ENCODE results near the gene URM1.

Gene URM1

GRCh38 chr9:128349125-128349524 lies 22.0 kb upstream of the URM1 start:
- no peak for DNase-seq (ENCODE audit: low spot score)

DNA sequence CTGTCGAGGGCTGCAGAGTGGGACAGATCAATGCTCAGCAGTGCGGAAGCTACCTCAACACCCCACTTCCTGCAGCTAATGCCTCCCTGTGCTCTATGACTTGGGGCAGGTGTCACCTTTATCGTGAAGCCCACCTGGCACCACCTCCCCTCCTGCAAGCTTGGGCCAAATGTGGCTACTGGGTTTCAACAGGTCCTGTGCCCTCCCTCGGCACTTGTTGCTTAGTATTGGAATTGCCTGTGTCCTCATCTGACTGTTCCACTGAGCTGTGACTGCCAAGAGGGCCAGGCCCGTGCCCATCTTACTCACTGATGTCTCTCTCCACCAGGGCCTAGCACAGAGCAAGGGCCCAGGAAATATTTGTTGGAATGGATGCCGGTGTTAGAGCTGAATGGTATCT lies 21.4 kb upstream of the URM1 start:
- DNase-seq (ENCODE audit: low spot score) = no peak

- DNase-seq (ENCODE audit: low spot score) = no peak
Observed at GRCh38 chr9:128355451-128355850, 15.7 kb upstream of the URM1 start.

DNA sequence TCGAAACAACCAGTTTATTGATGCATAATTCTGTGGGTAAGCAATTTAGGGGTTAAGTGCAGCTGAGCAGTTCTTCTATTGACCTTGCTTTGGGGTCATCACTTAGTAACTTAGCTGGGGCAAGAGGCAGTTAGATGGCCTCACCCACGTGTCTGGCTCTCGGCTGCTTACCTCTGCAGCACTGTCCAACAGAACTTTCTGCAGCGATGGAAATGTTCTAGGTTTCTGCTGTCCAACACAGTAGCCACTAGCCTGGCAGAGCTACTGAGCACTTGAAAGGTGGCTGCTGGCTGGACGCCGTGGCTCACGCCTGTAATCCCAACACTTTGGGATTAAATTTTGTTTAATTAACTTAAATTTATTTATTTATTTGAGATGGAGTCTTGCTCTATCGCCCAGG lies 13.1 kb upstream of the URM1 start:
- no peak for DNase-seq (ENCODE audit: low spot score)

GRCh38 chr9:128358861-128359260 lies 12.3 kb upstream of the URM1 start:
- DNase-seq (ENCODE audit: low spot score) = no peak

DNA sequence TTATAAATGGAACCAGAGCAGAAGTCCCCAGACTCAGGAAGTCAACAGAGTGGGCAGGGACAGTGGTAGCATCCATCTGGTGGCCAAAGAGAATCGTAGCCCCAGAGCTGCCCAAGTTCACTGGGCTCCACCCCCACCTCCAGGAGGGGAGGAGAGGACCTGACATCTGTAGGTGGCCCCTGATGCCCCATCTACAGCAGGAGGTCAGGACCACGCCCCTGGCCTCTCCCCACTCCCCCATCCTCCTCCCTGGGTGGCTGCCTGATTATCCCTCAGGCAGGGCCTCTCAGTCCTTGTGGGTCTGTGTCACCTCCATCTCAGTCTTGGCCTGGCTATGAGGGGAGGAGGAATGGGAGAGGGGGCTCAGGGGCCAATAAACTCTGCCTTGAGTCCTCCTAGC lies 10.3 kb upstream of the URM1 start:
- DNase-seq (ENCODE audit: low spot score) = no peak

DNA sequence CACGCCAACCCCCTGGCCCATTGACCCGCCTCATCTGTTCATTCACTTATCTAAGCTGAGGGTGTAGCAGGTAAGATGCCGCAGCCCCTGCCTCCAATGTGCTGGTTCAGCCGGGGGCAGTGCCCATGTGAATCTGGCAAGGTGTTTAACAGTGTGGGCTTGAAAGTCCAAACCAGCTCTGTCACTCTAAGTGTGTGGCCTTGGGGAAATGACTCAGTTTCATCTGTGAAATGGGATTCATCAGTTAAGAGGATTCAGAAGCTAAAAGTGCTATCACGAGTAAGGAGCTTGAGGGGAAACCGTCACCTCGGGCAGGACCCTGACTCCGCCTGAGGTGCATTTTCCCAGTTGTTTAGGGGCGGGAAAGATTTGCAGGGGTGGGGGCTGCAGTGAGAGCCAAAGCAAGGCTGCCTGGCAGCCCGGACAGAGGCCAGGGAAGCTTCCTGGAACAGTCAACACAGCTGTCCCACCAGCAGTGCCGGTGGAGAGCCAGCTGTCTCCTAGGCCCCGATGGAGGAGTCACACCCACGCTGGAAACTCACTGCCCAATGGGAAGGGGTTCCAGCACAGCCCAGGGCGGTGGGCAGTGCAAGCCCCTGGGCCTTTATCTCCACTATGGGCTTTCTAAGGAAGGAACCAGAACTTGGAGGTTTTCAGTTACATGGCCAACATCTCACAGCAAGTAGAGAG lies 9.7 kb upstream of the URM1 start:
- no peak for DNase-seq (ENCODE audit: low spot score)

DNA sequence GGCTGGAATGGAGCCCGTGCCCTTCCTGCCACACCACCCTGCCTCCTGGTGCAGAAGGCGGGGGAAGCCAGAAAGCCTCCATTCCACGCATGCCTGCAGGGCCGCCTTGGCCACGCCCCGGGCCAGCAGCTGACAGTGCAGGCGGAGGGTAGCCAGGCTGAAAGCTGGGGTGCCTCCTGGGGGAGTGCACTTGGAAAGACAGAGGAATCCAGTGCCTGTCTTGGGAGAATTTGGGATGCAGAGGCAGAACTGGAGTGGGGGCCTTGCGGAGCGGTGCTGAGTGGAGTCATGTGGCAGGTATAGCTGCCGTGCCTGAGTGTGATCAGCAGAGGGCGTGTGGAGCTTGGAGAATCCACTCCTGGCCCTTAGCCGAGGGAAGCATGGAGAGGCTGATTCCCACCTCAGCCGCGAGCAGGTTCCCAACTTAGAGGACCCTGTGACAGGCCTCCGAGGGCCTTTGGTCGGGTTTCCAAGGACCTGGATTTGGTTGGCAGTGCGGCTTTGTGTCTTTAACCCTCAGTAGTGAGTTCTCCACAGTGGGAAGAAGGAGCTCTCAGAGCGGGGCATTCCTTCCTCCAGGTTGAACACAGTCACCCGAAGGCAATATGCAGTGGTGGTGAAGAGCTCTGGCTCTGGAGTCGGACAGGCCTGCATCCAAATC lies 9.1 kb upstream of the URM1 start:
- DNase-seq (ENCODE audit: low spot score) = peak; percentile 87

DNA sequence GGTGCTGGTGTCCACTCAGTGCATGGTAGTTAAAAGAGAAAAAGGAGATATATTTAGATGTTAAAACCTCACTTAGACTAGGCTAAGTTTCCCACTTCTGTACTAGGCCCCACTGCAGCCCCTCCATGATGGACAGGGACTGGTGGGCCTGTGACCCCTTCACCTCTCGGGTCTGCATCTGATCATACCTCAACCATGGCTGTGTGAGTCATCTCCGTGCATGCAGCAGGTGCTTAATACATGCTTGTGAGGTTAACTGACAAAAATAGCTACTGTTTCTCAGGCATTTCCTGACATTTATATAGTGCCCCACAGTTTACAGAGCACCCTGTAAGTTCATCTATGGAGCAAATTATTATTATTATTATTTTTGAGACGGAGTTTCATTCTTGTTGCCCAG lies 8.4 kb upstream of the URM1 start:
- no peak for DNase-seq (ENCODE audit: low spot score)

GRCh38 chr9:128365525-128365924 lies 5.6 kb upstream of the URM1 start:
- no peak for DNase-seq (ENCODE audit: low spot score)

GRCh38 chr9:128369024-128369706 lies 2.0 kb upstream of the URM1 start:
- DNase-seq (ENCODE audit: low spot score) = no peak

DNA sequence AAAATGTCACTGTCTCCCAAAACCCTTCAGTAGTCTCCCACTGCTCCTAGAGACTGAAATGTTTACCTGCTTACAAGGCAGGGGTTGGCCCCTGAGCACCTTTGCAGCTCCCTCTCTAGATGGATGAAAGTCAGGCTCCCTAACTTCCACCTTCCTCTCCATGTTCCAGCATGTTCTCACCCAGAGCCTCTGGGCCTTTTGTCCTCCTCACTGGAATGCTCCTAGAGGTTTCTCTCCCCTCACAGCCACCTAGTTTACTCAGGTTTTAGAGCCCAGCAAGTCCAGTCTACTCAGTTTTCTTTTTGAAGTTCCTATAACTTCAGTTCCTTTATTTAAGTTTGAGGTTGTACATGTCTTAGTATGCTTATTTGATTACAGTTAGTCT lies 815 bp upstream of the URM1 start:
- DNase-seq (ENCODE audit: low spot score) = no peak

DNA sequence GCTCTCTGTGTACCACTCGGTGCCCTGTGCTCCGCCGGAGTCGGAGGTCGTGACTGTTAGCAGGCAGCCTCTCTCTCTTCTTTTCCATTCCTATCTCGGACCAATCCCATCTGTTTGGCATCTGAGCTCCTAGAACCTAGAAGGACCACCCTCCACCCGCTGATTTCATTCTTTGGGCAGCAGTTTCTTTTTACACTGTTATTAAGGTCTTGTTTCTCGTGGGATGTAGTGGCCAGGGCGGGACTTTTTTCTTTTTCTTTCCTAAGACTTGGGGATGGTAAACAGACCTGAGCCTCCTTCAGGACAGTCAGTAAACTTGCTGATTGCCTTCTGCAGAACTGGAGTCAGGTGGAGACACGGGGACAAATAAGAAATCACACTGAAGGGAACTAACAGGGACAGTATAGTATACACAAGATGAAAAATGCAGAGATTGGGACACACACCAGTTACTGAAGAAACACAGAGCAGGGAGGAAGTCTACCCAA lies 500 bp downstream of the URM1 start:
- DNase-seq (ENCODE audit: low spot score) = no peak

DNA sequence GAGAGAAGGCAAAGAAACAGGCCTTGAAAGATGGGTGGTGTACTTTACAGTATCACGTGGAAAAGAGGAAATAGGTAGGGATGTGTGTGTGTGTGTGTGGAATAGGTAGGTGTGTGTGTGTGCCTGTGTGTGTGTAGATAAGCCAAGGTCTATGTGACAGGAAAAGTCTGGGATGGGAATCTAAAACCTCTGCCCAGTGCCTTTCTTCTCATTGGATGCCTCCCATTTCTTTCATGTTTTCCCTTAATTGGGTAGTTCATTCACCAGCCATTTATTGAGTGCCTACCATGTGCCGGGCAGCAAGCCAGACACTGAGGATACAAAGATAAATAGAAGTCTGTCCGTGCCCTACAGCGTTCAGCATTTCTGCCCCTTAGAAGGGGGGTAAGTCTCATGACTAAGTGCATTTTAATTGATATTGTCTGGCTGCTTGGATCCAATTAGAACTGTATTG lies 1.0 kb downstream of the URM1 start:
- no peak for DNase-seq (ENCODE audit: low spot score)

DNA sequence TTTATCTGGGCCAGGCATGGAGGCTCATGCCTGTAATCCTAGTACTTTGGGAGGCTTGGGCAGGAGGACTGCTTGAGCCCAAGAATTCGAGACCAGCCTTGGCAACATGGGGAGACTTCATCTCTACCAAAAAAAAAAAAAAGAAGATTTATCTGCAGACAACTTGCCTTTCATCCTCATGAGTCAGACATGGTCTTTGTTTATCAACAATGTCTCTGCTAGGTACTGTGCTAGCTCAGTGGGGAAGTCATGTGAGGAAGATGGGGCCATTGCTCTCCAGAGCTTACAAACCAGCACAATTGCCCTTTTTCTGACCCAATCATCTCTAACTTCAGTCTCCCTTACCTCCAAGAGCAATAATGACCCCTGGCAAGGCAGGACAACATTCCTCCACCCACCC lies 1.6 kb downstream of the URM1 start:
- no peak for DNase-seq (ENCODE audit: low spot score)

DNA sequence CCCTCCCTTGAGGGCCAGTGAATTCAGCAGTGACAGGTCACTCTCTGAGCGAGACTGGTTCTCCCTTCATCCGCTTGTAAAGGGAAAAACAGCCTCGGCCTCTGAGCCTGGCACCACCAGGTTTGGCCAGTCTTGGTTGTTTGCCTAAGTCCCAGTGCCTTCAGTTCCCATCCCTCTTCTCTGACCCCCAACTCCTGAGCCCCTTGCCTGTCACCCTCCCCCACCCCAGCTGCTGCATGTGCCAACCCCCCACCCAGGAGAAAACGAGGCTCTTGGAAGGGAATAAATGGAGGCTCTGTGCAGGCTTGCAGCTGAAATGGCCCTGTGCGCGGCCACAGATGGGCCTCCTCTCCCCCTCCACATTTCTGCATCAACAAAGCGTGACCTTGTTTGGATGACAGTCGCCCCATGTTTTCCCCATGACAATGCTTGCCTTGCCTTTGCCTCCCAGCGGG lies 3.1 kb downstream of the URM1 start:
- no peak for DNase-seq (ENCODE audit: low spot score)

DNA sequence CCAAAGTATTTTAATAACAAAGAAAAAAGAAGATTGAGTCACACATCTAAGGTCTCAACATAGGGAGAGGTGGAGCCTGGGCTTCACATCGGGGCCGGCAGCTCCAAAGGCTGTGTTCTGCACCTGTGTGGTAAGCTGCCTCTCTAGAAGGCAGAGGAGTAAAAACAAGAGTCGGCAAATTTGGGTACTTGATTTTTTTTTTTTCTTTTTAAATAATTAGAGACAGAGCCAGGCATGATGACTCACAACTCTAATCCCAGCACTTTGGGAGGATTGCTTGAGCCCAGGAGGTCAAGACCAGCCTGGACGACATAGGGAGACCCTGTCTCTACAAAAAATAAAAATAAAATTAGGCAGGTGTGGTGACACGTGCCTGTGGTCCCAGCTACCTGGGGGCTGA lies 4.7 kb downstream of the URM1 start:
- no peak for DNase-seq (ENCODE audit: low spot score)

- no peak for DNase-seq (ENCODE audit: low spot score)
Observed at GRCh38 chr9:128382261-128382660, 11.1 kb downstream of the URM1 start.

DNA sequence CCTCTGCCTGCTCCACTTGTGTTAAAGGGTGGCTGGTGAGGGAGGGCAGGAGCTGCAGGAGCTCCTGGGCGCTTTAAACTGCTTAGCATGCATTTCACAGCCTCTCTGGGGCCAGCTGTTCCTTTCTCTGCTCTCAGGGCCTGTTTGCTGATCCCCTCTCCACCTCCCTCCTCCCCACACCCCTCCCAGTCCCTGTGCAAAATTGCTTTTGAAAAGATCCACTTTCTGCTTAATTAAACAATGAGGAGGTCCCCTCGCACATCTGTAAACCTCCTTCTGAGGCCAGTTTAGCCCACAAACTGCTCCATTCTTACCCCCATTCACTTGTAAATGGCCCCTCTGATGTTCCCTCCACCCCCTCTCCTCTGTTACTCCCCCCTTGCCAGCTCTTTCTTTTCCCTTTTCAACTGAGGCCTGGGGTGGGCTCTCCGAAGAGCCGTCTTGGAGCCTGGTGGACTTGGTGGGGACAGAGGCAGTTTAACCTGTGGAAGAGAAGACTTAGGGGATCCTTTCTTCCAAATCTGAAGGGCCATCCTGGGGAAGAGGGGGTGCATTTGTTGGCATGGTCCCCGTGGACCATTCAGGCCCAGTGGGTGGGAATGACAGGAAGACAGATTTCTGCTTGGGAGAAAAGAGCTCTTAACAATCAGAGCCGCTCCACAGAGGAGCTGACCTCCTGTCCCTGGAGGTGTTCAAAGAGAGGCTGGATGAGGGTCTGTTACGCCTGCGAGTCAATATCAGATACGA lies 12.0 kb downstream of the URM1 start:
- peak; percentile 76 for DNase-seq (ENCODE audit: low spot score)

DNA sequence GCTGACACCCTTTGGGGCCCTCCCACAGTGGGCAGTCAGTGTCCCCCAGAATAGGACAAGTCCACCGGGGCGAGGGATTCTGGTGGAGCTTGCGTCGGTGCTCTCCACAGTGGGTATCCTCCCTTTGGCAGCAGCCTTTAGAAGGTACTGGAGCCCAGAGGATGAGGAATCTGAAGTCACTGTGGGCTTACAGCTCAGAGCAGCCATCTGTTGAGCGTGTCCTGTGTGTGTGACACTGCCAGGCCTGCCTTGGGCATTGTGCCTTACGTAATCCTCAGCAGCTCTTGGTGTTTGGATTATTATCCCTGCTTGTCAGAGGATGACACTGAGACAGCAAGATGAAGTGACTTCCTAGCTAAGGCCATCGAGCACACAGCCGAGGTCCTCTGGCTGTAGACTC lies 12.6 kb downstream of the URM1 start:
- DNase-seq (ENCODE audit: low spot score) = no peak

- no peak for DNase-seq (ENCODE audit: low spot score)
Observed at GRCh38 chr9:128384801-128385495, 13.8 kb downstream of the URM1 start.
